PC-3 (cell line): Measurements from ENCODE around the gene ITGAE. TPM values are rescaled to one million over a fixed set of nuclear protein-coding genes. Genes with fewer than 3 reads are reported as not detected.
"Not testable (repeated sequence)": the region's sequence is repeated elsewhere in the genome, so short reads cannot be mapped to it uniquely, and the experiment has no call there.

Experiments used
- ATAC-seq: fragments of 200-7000 bp; cut with Tn5 transposase; 2 replicates; pipeline ENCODE4 v1.9.1; 2020; ENCODE audit warnings: mild to moderate bottlenecking, moderate library complexity
- BruUV-seq: library from RNA; stranded (reverse); fragments of 400-500 nt; replicated peaks from 2 replicates; lab custom pipeline; 2021; lab: Mats Ljungman, UMichigan
- CTCF ChIA-PET: fragments of 300-600 bp; sonication (Branson Sonifier 250); formaldehyde crosslinking; loops from one replicate; lab custom pipeline; 2022; ENCODE audit warnings: antibody characterized with exemption; lab: Charles Lee
- POLR2A ChIA-PET: fragments of 300-600 bp; sonication (Branson Sonifier 250); formaldehyde crosslinking; loops from one replicate; lab custom pipeline; 2022; ENCODE audit warnings: antibody characterized with exemption; ENCODE audit not compliant: unreplicated experiment; lab: Charles Lee
- DNase-seq: peaks from one replicate; pipeline ENCODE4 v3.0.0-alpha.2; 2015
- H2AFZ ChIP-seq: fragments of 300-600 bp; sonication (generic); 2 replicates; pipeline ENCODE4 v1.6.0; 2016; ENCODE audit warnings: antibody characterized with exemption, low read length
- H3F3A ChIP-seq: fragments of 300-600 bp; sonication (generic); one replicate; pipeline ENCODE4 v1.6.0; 2017; ENCODE audit warnings: antibody characterized with exemption, low read length, control low read depth, mild to moderate bottlenecking; ENCODE audit not compliant: unreplicated experiment
- H3K27ac ChIP-seq: fragments of 300-600 bp; sonication (generic); 2 replicates; pipeline ENCODE4 v1.5.1; 2016; ENCODE audit warnings: mild to moderate bottlenecking, low read length
- H3K27me3 ChIP-seq: fragments of 300-600 bp; sonication (generic); 2 replicates; pipeline ENCODE4 v1.6.1; 2016; ENCODE audit warnings: low read length, mixed read lengths
- H3K36me3 ChIP-seq: fragments of 300-600 bp; sonication (generic); 2 replicates; pipeline ENCODE4 v1.6.1; 2016; ENCODE audit warnings: low read depth, mixed run types, low read length, mixed read lengths
- H3K4me1 ChIP-seq: fragments of 300-600 bp; sonication (generic); 2 replicates; pipeline ENCODE4 v1.5.1; 2016; ENCODE audit warnings: low read length; ENCODE audit not compliant: insufficient read depth
- H3K4me2 ChIP-seq: fragments of 300-600 bp; sonication (generic); 2 replicates; pipeline ENCODE4 v1.6.0; 2016; ENCODE audit warnings: low read length
- H3K4me3 ChIP-seq: fragments of 300-600 bp; sonication (generic); 2 replicates; pipeline ENCODE4 v1.5.1; 2016; ENCODE audit warnings: mild to moderate bottlenecking, low read length, mixed read lengths
- H3K79me2 ChIP-seq: fragments of 300-600 bp; sonication (generic); 2 replicates; pipeline ENCODE4 v1.6.1; 2017; ENCODE audit warnings: low read length, mixed read lengths
- H3K9ac ChIP-seq: fragments of 300-600 bp; sonication (generic); 2 replicates; pipeline ENCODE4 v1.6.0; 2016; ENCODE audit warnings: mild to moderate bottlenecking, low read length
- H3K9me2 ChIP-seq: fragments of 300-600 bp; sonication (generic); replicated peaks from 2 replicates; pipeline ENCODE4 v1.6.1; 2016; ENCODE audit warnings: mixed run types, low read length, mixed read lengths
- H3K9me3 ChIP-seq: fragments of 300-600 bp; sonication (generic); 2 replicates; pipeline ENCODE4 v1.6.1; 2016; ENCODE audit warnings: low read length, mixed read lengths
- H4K20me1 ChIP-seq: fragments of 300-600 bp; sonication (generic); 2 replicates; pipeline ENCODE4 v1.6.1; 2016; ENCODE audit warnings: low read length, mixed read lengths
- CTCF ChIP-seq: fragments of 300-600 bp; sonication (generic); conservative IDR thresholded peaks from 2 replicates; pipeline ENCODE4 v1.5.1; 2017; ENCODE audit warnings: antibody characterized with exemption, low read depth, mild to moderate bottlenecking, low read length
- EZH2 ChIP-seq: fragments of 300-600 bp; sonication (generic); IDR thresholded peaks from one replicate; pipeline ENCODE4 v1.6.1; 2017; ENCODE audit warnings: antibody characterized with exemption, mild to moderate bottlenecking, low read length; ENCODE audit not compliant: unreplicated experiment
- EZH2phosphoT487 ChIP-seq: fragments of 300-600 bp; sonication (generic); IDR thresholded peaks from 2 replicates; pipeline ENCODE4 v1.6.1; 2018; ENCODE audit warnings: mild to moderate bottlenecking, antibody characterized with exemption, low read length, borderline replicate concordance
- intact Hi-C: fragments of 100-400 bp; cut with micrococcal nuclease; formaldehyde crosslinking; loops from 2 replicates; pipeline ENCODE4 v1.9.0; 2023
- total RNA-seq: library from RNA; depleted of rRNA; stranded (reverse); fragments of >200 nt; gene quantifications from 2 replicates; pipeline ENCODE4 v1.2.3, GENCODE V29; 2014

Gene ITGAE
- total RNA-seq, 1 experiment from 2014 or later = 42.0 TPM

- H3K9ac ChIP-seq = no peak overlapping the region
- H3K9me2 ChIP-seq = no peaks in the 10 kb centered on the region
- POLR2A ChIA-PET = no interaction called here
- H3K27ac ChIP-seq = no peak overlapping the region
- ATAC-seq (no peak), DNase-seq (no peak)
- intact Hi-C loops = no loop called here
- H3K4me2 ChIP-seq = no peak overlapping the region
- no peaks in the 10 kb centered on the region for H3K27me3 ChIP-seq
- no TSS peak for BruUV-seq
- no peaks in the 10 kb centered on the region for H3K9me3 ChIP-seq
- peaks cover 5% of the 10 kb centered on the region; the same call in 1 of the 2 replicates for H3K4me1 ChIP-seq
- H3K4me3 ChIP-seq = no peak overlapping the region
- H3K79me2 ChIP-seq = no peaks in the 10 kb centered on the region
- no peak overlapping the region for H2AFZ ChIP-seq
- TF ChIP-seq CTCF = no peak
- no peak for TF ChIP-seq EZH2
- TF ChIP-seq EZH2phosphoT487 = no peak
- no peaks in the 10 kb centered on the region for H3F3A ChIP-seq
- no peaks in the 10 kb centered on the region for H4K20me1 ChIP-seq
- H3K36me3 ChIP-seq = no peaks in the 10 kb centered on the region
- CTCF ChIA-PET = no interaction called here
These were observed 92.6 kb downstream of the ITGAE start for GRCh38 chr17:3708366-3708765.

GRCh38 chr17:3705718-3705984, 95.3 kb downstream of the ITGAE start:
- H3K27ac ChIP-seq, H3K4me1 ChIP-seq, H3K9me3 ChIP-seq, ATAC-seq, H3K4me2 ChIP-seq, H3K9me2 ChIP-seq, H3F3A ChIP-seq, H3K36me3 ChIP-seq, POLR2A ChIA-PET, H4K20me1 ChIP-seq, CTCF ChIA-PET, BruUV-seq, H3K9ac ChIP-seq, H3K79me2 ChIP-seq, H3K4me3 ChIP-seq, intact Hi-C loops, DNase-seq, H2AFZ ChIP-seq, H3K27me3 ChIP-seq: not testable (repeated sequence)

- Histone ChIP-seq H3K27ac (no peak overlapping the region), H3K9me2 (no peaks in the 10 kb centered on the region), H2AFZ (no peak overlapping the region), H3K36me3 (no peaks in the 10 kb centered on the region), H3F3A (no peaks in the 10 kb centered on the region), H3K4me3 (no peak overlapping the region), H3K27me3 (no peaks in the 10 kb centered on the region), H3K9me3 (no peaks in the 10 kb centered on the region), H4K20me1 (no peaks in the 10 kb centered on the region), H3K4me2 (no peak overlapping the region), H3K4me1 (no peaks in the 10 kb centered on the region), H3K9ac (no peak overlapping the region), H3K79me2 (no peaks in the 10 kb centered on the region)
- ATAC-seq (no peak), DNase-seq (no peak)
- no TSS peak for BruUV-seq
- CTCF ChIA-PET = no interaction called here
- intact Hi-C loops = no loop called here
- POLR2A ChIA-PET = no interaction called here
- no peak for TF ChIP-seq CTCF
These were observed 95.9 kb downstream of the ITGAE start for GRCh38 chr17:3704931-3705717.

- intact Hi-C loops, H3K9me2 ChIP-seq, H3K4me3 ChIP-seq, H2AFZ ChIP-seq, CTCF ChIA-PET, H3K4me1 ChIP-seq, H3K9me3 ChIP-seq, BruUV-seq, H3K27me3 ChIP-seq, H3F3A ChIP-seq, ATAC-seq, H3K4me2 ChIP-seq, POLR2A ChIA-PET, H3K9ac ChIP-seq, H3K79me2 ChIP-seq, H4K20me1 ChIP-seq, DNase-seq, H3K27ac ChIP-seq, H3K36me3 ChIP-seq: not testable (repeated sequence)
These were observed 98.9 kb downstream of the ITGAE start for GRCh38 chr17:3702041-3702539.
